GM12873 (cell line): Measurements from ENCODE around the gene GPR35.

Source experiments
- CTCF ChIP-seq: IDR thresholded peaks from 2 replicates; pipeline ENCODE4 v1.5.1; 2012; ENCODE audit warnings: low read depth, mild to moderate bottlenecking, moderate library complexity, low read length, control low read depth; ENCODE audit not compliant: insufficient read depth; ENCODE audit errors: missing control alignments

Gene GPR35

GRCh38 chr2:240643811-240644150, 18.5 kb downstream of the GPR35 start:
- no peak for TF ChIP-seq CTCF

- no peak for TF ChIP-seq CTCF
Measured at GRCh38 chr2:240644171-240644651, 18.9 kb downstream of the GPR35 start.

- TF ChIP-seq CTCF, result no peak
Measured at GRCh38 chr2:240644859-240645301, 19.6 kb downstream of the GPR35 start.

- no peak for TF ChIP-seq CTCF
Measured at GRCh38 chr2:240645346-240645745, 20.1 kb downstream of the GPR35 start.

- no peak for TF ChIP-seq CTCF
Measured at GRCh38 chr2:240645801-240646175, 20.5 kb downstream of the GPR35 start.

- no peak for TF ChIP-seq CTCF
Measured at GRCh38 chr2:240646176-240646899, 21.1 kb downstream of the GPR35 start.

- no peak for TF ChIP-seq CTCF
Measured at GRCh38 chr2:240646900-240647502, 21.7 kb downstream of the GPR35 start.
